Uterus (tissue), 2 donors: ENCODE results near the gene PRKAA2.

Source experiments
- CTCF ChIP-seq, 4 experiments: fragments of 200-600 bp in 2 of 4; fragments of 450-650 bp in 2 of 4; sonication (generic) in 2 of 4; IDR thresholded peaks; one replicate each; pipeline ENCODE4 v1.5.1; 2016 to 2019; ENCODE audit warnings: antibody characterized with exemption in 4 of 4, mild to moderate bottlenecking in 2 of 4, moderate library complexity in 1 of 4
- POLR2A ChIP-seq, 2 donors: fragments of 450-650 bp; IDR thresholded peaks; one replicate each; pipeline ENCODE4 v1.6.1; 2016; ENCODE audit warnings: antibody characterized with exemption in 2 of 2, mild to moderate bottlenecking in 1 of 2, moderate library complexity in 1 of 2

- TF ChIP-seq CTCF (IDR thresholded peaks at IDR 0.05), result no peak
- TF ChIP-seq POLR2A (IDR thresholded peaks at IDR 0.05), result no peak
Measured at GRCh38 chr1:56671542-56671941, 26.4 kb downstream of the PRKAA2 start.
